Uterus (tissue), 4 donors: ENCODE data around the gene COL26A1. TPM values are rescaled to one million over a fixed set of nuclear protein-coding genes. Genes with fewer than 3 reads are reported as not detected.
A peak's percentile ranks its signal among the peaks of the same experiment; 100 is the strongest.

Experiments
- DNase-seq, 2 donors: peaks; one replicate each; pipeline ENCODE4 v3.0.0-alpha.2; 2019 to 2020
- H3K27ac ChIP-seq, 2 donors: fragments of 200-600 bp; sonication (generic); 1 replicate in 1 of 2; 2 replicates in 1 of 2; pipeline ENCODE4 v1.5.1; 2016 to 2018
- H3K27me3 ChIP-seq, 2 donors: fragments of 200-600 bp; sonication (generic); one replicate each; pipeline ENCODE4 v1.5.1; 2018 to 2019; ENCODE audit warnings: control low read depth in 1 of 2
- H3K36me3 ChIP-seq, 2 donors: fragments of 200-600 bp; sonication (generic); one replicate each; pipeline ENCODE4 v1.5.1; 2019; ENCODE audit warnings: control low read depth in 1 of 2
- H3K4me1 ChIP-seq, 2 donors: fragments of 200-600 bp; sonication (generic); one replicate each; pipeline ENCODE4 v1.5.1; 2018 to 2019; ENCODE audit warnings: control low read depth in 1 of 2
- H3K4me3 ChIP-seq, 2 donors: fragments of 200-600 bp; sonication (generic); 1 replicate in 1 of 2; 2 replicates in 1 of 2; pipeline ENCODE4 v1.5.1; 2018 to 2019; ENCODE audit warnings: mild to moderate bottlenecking in 1 of 2
- H3K9me3 ChIP-seq, 2 donors: fragments of 200-600 bp; sonication (generic); one replicate each; pipeline ENCODE4 v1.5.1; 2019; ENCODE audit warnings: control low read depth in 1 of 2
- CTCF ChIP-seq, 4 experiments: fragments of 200-600 bp in 2 of 4; fragments of 450-650 bp in 2 of 4; sonication (generic) in 2 of 4; IDR thresholded peaks; one replicate each; pipeline ENCODE4 v1.5.1; 2016 to 2019; ENCODE audit warnings: antibody characterized with exemption in 4 of 4, mild to moderate bottlenecking in 2 of 4, moderate library complexity in 1 of 4
- POLR2A ChIP-seq, 2 donors: fragments of 450-650 bp; IDR thresholded peaks; one replicate each; pipeline ENCODE4 v1.6.1; 2016; ENCODE audit warnings: antibody characterized with exemption in 2 of 2, mild to moderate bottlenecking in 1 of 2, moderate library complexity in 1 of 2
- intact Hi-C: fragments of 100-400 bp; cut with DNase I; formaldehyde crosslinking; loops from one replicate; pipeline ENCODE4 v1.15.1; 2023; ENCODE audit warnings: low total_unique reads
- total RNA-seq, 4 donors: library from RNA; depleted of rRNA in 3 of 4; stranded (reverse); fragments of >200 nt in 3 of 4; gene quantifications; one replicate each; pipeline versions ENCODE4 v1.1.0 to v1.2.4, GENCODE V29; 2014 to 2023
- donor health status: DM: yes; HTN: yes; CAD: no.

COL26A1 gene
- total RNA-seq, 4 donors from 2014 or later = 0.30 to 11.8 TPM; not detected in 2

GRCh38 chr7:101549734-101550133 is 187.1 kb downstream of the COL26A1 start:
- Histone ChIP-seq H3K36me3 (no peaks in the 10 kb centered on the region), H3K4me3 (no peak overlapping the region), H3K27ac (no peak overlapping the region), H3K9me3 (no peaks in the 10 kb centered on the region), H3K27me3 (no peaks in the 10 kb centered on the region), H3K4me1 (no peaks in the 10 kb centered on the region)
- TF ChIP-seq CTCF (IDR thresholded peaks at IDR 0.05) = no peak
- TF ChIP-seq POLR2A (IDR thresholded peaks at IDR 0.05) = no peak
- intact Hi-C loops = loop anchor here (5.0 kb wide), 1 partner anchor 723 kb away; no protein-coding TSS in a partner anchor
- DNase-seq = peak in 1 of 2 donors; percentile 0

GRCh38 chr7:101550641-101551541 is 188.2 kb downstream of the COL26A1 start:
- TF ChIP-seq POLR2A (IDR thresholded peaks at IDR 0.05) (no peak), CTCF (IDR thresholded peaks at IDR 0.05) (no peak)
- intact Hi-C loops = no loop called here
- DNase-seq = peak in 1 of 2 donors; percentile 7

GRCh38 chr7:101553018-101553770 is 190.5 kb downstream of the COL26A1 start:
- TF ChIP-seq POLR2A (IDR thresholded peaks at IDR 0.05) = no peak
- TF ChIP-seq CTCF (IDR thresholded peaks at IDR 0.05) = no peak
- no peaks in the 10 kb centered on the region for H3K27me3 ChIP-seq
- no peak overlapping the region for H3K4me3 ChIP-seq
- peak in 1 of 2 donors; percentile 0 for DNase-seq
- H3K27ac ChIP-seq = no peak overlapping the region
- intact Hi-C loops = no loop called here
- no peaks in the 10 kb centered on the region for H3K36me3 ChIP-seq
- H3K4me1 ChIP-seq = no peaks in the 10 kb centered on the region
- no peaks in the 10 kb centered on the region for H3K9me3 ChIP-seq

More at GRCh38 chr7:101550641-101551541, 188.2 kb downstream of the COL26A1 start:
- H3K27ac ChIP-seq = no peak overlapping the region
- H3K9me3 ChIP-seq = no peaks in the 10 kb centered on the region
- no peaks in the 10 kb centered on the region for H3K4me1 ChIP-seq
- H3K36me3 ChIP-seq = no peaks in the 10 kb centered on the region
- no peaks in the 10 kb centered on the region for H3K27me3 ChIP-seq
- no peak overlapping the region for H3K4me3 ChIP-seq

- intact Hi-C loops = no loop called here
- H3K4me1 ChIP-seq = no peaks in the 10 kb centered on the region
- no peaks in the 10 kb centered on the region for H3K36me3 ChIP-seq
- TF ChIP-seq CTCF (IDR thresholded peaks at IDR 0.05) (no peak), POLR2A (IDR thresholded peaks at IDR 0.05) (no peak)
- DNase-seq = peak in 1 of 2 donors; percentile 3
- H3K9me3 ChIP-seq = no peaks in the 10 kb centered on the region
- H3K27me3 ChIP-seq = no peaks in the 10 kb centered on the region
- H3K4me3 ChIP-seq = no peak overlapping the region
- H3K27ac ChIP-seq = no peak overlapping the region
Observed at GRCh38 chr7:101553771-101554445, 191.2 kb downstream of the COL26A1 start.
